Stimulated activated CD8-positive, alpha-beta memory T cell treated with anti-CD3 and anti-CD28 coated beads, Interleukin-4, amount 100 ng/mL, for 48 hours (primary cell): ENCODE results near the gene TMEM218.
"Not testable (repeated sequence)": the region's sequence is repeated elsewhere in the genome, so short reads cannot be mapped to it uniquely, and the experiment has no call there.

Source experiments
- DNase-seq: peaks from one replicate; pipeline ENCODE4 v3.0.0-alpha.2; 2020

Gene TMEM218

GRCh38 chr11:125074511-125075241 lies 36.8 kb downstream of the TMEM218 start:
- DNase-seq = no peak

DNA sequence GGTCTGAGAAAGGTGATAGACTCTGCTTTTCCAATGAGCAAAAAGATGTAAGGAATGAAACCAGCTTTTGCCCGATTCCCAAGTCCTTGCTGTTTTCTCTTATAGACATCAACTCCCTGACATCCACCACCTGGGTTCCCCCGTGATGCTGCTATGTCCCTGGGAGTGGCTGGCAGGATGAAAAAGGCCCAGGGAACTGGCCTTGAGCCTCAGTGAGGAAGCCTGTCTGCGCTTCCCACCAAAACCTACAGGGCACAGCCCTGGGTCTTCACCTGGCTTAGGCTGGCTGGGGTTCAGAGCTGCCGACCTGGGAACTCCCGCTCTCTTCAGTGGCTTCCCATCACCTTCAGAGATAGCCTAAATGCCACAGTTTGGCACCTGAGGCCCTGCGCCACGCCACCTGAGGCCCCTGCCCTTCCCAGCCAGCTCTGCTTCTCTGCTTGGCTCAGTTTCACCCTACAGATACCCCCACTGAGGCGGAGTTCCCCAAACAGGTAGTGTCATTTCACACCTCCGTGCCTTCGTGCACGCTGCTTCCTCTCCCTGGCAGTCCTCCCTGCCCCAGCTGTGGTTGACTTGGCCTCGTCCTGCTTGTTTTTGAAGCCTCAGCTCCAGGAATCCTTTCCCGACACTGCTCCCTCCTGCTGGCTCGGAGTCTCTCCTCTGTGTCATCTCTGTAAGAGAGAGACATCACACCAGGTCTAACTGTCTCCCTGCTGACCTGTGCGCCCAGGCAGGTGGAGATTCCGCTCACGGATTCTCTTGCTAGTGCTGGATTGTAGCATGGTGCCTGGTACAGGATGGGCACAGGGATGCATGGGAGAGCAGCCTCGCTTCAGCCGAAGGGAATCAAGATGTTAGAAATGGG lies 37.6 kb downstream of the TMEM218 start:
- DNase-seq = peak; percentile 11

DNA sequence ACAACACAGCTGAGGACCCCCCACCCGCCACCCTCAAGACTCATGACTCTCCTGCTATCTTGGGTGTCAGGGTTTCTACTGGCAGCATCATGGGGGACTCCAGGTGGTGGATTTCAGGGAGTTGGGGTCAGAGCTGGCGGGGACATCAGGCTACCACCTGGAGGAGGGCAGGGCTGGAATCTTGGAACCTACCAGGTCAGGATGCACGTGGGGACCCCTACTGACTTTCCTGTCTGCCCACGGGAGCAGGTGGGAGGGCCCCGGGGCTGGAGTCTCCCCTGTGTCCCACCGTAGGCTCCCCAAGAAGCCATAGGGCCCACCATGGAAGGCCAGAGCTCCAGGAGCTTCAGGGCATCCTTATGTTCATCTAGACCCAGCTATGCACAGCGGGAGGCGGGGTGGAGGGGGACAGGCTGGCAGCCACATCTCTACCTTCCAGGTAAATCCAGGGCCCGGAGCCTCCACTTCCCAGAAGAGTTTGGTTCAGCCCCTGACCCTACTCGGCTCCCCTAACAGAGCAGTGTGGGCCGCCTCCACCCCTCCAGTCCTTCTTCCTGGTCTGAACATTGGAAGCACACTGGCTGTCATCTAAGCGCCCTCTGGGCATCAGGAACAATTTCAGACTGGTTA lies 38.4 kb downstream of the TMEM218 start:
- DNase-seq = no peak

DNA sequence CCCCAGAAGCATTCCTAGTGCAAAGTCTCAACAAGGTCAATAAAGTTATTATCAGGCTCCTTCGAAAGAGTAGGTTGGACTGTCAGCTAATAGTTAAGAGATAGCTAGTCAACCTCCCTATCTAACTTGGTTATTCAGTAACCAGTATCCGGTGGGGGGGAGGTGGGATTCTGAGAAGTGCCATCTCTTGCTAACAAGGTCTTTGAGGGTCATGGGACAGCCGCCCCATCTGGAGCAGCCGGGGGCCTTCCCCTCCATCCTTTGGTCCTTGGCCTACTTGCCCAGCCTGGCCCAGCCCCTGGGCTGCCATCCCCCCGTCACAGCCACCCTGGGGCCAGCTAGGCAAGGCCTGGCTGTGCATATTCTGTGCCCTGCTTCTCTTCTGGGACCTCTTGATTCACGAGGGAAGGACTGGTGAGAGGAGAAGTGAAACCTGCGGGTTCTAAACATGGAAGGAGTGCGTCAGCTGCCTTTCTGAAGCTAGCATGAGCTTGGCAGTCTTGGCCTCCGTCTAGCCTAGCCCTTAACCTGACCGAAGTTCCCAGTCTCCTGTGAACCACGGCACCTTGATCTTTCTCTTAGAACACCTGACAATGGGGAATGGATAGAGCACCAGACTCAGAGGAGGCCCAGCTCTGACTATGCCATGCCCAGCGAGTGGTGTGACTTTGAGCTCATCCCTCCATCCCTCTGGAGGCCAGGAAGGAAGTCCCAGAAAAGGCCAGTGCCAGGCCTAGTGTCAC lies 39.0 kb downstream of the TMEM218 start:
- no peak for DNase-seq

GRCh38 chr11:125071846-125072217 lies 39.6 kb downstream of the TMEM218 start:
- DNase-seq = no peak

DNA sequence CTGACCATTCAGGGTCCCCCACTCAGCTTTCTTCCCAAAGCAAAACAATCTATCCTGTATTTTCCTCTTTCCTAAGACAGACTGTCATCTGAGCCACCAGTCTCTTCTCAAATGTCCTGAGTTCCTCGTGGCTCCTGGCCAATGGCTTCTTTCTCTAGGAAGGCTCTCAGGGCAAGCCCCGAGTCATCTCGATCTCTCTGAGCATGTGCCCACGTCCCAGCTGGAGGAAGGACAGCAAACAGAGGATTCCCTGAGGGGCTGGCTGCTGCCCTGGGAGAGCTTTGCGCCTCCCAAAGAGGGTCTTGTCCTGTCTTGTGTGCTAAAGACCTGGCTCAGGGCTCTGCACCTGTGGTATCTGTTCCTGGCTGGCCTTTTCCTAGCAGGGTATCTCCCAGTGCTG lies 40.0 kb downstream of the TMEM218 start:
- peak; percentile 16 for DNase-seq

- peak; percentile 51 for DNase-seq
Observed at GRCh38 chr11:125070699-125071254, 40.6 kb downstream of the TMEM218 start.

DNA sequence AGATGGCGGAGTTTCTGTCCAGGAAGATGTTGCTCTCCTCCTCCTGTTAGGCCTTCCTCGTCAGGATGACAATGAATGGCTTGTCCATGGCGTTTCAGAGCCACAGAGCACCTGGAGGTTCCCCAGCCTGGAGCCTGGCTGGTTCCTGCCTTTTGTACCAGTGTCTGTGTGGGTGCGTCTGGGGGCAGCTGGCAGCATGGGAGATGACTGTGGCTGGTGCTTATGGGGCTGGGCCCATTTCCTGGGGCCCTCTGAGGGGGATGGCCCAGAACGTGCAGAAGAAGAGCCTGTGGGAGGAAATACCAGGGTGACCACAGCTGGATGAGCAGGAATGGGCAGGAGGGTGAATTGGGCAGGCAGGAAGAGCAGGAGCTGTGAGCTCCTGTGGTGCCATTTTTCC lies 41.6 kb downstream of the TMEM218 start:
- peak; percentile 18 for DNase-seq

DNA sequence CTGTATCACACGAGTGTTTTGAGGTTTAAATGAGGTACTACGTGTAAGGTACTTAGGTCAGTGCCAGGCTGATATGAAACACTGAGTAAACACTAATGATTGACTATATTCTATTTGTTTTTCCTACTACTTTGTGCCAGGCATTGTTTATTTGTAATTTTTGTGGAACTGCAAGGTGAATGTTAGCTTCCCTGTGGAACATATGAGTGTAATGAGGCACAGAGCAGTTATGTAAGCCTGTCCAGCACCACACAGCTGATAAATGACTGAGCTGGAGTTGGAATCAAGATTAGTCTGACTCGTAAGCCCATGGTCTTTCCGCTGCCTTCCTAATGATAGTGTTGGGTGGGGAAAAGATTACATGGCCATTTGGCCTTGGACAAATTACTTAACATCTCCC lies 42.4 kb downstream of the TMEM218 start:
- no peak for DNase-seq

- no peak for DNase-seq
Observed at GRCh38 chr11:125068368-125068767, 43.1 kb downstream of the TMEM218 start.

DNA sequence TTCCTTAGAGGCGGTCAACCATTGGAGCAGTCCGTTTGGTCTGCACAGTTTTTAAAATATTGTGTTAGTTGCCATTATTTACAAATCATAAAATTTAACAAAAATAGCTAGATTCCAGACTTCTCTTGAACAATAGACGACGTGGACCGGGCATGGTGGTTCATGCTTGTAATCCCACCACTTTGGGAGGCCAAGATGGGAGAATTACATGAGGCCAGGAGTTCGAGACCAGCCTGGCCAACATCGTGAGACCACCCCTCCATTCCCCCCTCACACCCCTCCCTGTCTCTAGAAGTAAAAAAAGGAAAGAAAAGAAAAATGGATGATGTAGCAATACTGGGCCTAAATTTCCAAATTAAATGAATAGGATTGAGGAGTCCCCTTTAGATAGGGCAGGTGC lies 47.4 kb downstream of the TMEM218 start:
- no peak for DNase-seq

DNA sequence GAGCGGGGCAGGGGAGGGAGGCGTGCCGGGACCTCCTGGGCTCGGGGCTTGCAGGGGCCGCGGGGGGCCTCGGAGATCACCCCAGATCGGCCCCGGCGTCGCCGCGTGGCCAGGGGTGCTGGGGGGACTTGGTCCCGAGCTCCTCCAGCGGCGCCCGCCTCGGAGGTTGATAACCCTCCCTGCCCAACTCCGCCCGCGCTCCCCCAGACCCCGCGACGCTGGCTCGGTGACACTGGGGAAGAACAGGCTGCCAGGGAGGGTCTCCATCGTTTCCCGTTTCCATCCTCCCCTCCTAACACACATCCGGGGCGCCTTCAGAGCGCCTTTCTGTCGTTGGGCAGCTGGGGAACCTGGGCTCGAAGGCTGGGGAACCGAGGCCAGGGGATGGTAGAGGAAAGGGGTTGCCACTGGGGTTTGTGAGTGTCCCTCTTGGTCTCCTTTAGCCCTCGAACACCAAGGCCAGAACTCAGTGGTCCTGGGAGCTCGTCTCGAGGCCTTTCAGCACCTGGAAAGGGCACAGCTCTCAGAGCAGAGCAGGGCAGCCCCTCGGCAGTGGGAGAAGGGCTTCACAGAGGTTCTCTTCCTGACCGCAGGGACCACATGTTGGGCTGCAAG lies 47.9 kb downstream of the TMEM218 start:
- no peak for DNase-seq

DNA sequence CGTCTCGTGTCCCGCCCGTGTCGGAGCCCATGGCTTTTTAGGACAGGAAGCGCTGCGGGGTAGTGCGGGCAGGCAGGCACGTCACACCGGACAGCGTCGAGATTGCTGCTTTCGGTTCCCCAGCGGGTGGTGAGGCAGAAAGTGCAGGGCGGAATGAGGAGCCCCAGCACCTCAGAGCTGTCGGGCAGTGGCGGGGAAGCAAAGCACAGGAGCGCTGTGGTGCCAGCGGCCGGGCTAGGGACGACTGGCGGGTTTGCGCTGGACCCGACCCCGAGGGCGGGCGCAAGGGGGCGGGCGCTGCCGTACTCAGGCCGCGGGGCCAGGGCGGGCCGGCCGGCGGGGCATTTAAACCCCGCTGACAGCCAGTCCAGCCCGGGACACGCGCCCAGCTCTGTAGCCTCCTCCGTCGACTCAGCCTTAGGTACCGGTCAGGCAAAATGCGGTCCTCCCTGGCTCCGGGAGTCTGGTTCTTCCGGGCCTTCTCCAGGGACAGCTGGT lies 48.4 kb downstream of the TMEM218 start, which contains the start of gene SLC37A2:
TSS of gene SLC37A2 (plus strand) at position 375 of the 498 bp plus-strand sequence. CDS start at position 438, 63 bp downstream.
- peak; percentile 69 for DNase-seq

DNA sequence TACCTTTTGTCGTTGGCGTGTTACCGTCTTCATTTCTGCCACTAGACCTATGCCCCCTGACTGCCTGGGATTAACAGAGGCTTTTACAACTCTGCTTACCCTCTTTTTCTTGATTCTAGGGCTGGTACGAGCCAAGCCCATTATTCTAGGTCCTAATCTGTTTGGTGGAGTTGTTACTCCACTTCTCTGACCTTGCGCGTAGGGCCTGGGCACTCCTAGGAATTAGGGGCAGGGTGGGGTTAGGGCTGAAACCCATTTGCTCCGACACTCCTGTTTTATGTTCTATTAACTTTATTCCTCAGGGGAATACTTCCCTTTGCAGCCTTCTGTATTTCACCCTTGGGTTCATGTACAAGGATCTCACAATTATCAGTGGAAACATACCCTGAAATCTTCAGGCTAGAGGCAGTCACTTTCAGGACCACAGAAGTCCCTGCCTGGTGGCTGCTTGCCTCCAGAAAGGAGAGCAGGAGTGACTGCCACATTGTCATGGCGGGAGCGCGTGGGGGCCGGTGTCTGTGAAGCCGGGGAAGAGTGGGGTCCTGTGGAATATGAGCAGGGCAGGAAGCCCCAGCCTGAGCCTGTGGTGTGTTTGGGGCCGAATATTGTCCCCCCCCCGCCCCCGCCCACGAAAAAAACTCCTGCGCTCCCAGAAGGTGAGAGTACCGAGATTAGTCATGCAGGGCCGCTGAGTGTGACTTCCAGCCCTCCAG lies 49.1 kb downstream of the TMEM218 start:
- no peak for DNase-seq

DNA sequence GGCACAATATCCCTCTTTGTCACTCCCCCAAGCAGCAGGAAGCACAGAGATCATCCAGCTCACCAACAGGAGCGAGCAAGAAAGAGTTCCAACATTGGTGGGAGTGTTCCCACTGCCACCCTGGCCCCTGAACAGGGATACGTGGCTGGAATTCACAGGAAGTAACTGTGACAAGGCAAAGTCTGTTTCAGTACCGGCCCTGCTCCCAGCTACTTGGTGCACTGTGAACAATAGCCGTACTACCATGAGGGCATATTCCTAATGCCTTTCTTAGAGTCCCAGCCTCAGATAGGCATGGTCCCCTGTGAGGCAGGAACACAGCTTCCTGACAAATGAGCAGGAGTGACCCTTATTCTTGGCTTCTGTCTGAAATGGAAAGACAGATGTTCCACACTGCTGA lies 50.1 kb downstream of the TMEM218 start:
- peak; percentile 18 for DNase-seq

DNA sequence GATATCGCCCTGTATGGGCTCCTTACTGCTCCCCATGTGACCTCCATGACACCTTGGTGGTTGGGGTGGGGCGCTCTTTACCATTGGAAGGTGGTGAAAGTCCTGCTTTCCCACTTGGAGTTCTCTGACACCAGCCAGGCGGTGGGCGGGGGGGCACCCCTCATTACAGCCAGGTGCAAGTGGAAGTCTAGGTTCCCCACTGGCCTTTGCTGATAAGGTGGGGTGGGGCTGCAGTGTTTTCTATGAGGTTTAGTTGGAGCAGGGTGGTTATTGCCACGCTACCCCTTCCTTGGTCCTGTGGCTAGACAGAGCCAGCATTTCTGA lies 53.8 kb downstream of the TMEM218 start:
- DNase-seq = no peak

GRCh38 chr11:125056931-125057692 lies 54.3 kb downstream of the TMEM218 start:
- DNase-seq = no peak

- not testable (repeated sequence) for DNase-seq
Observed at GRCh38 chr11:125056111-125056510, 55.3 kb downstream of the TMEM218 start.

DNA sequence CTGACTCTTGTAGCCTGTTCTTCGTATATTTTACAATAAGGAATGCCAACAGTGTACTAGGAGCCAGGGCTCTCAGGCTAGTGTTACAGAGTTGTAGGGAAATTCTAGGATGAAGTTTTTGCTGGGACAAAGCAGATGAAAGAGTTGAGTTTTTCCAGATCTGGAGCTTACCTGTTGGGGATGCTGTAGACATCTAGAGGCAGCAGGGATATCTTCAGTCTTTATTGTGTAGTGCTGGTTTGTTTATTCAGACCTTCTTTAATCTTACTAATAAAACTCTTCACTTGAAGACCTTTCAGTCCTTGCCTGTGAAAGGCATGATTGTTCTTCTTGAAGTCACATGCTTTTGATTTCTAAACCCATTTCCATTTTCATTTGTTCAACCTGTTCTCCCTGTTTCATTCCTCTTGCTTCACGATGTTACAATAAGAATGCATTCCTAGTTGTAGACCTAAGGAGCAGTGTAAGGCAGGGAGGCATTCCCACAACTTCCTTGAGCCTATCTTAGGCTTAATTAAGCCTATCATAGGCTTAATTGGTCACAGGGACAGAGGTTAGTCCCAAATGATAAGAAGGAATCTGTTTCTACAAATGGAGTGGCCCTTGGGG lies 56.2 kb downstream of the TMEM218 start:
- DNase-seq = no peak

- no peak for DNase-seq
Observed at GRCh38 chr11:125053167-125053566, 58.3 kb downstream of the TMEM218 start.
